HL-60 (cell line): Measurements from ENCODE around the gene CHPF2.

Source experiments
- CTCF ChIP-seq: IDR thresholded peaks from one replicate; pipeline ENCODE4 v1.5.1; 2011; ENCODE audit warnings: low read length, control low read depth, inconsistent platforms; ENCODE audit not compliant: insufficient read depth
- GABPA ChIP-seq: IDR thresholded peaks from 2 replicates; pipeline ENCODE4 v1.6.1; 2012; ENCODE audit warnings: low read depth
- POLR2AphosphoS5 ChIP-seq: IDR thresholded peaks from 2 replicates; pipeline ENCODE4 v1.6.1; 2012; ENCODE audit warnings: low read depth
- REST ChIP-seq: IDR thresholded peaks from 2 replicates; pipeline ENCODE4 v1.6.1; 2012; ENCODE audit warnings: low read depth; ENCODE audit not compliant: insufficient replicate concordance

- TF ChIP-seq CTCF (no peak), POLR2AphosphoS5 (no peak), REST (no peak), GABPA (no peak)
Observed at GRCh38 chr7:151272877-151273276, 40.6 kb downstream of the CHPF2 start.
